PC-3 (cell line): ENCODE results near the gene TMEM201.

Experiments
- CTCF ChIP-seq: fragments of 300-600 bp; sonication (generic); conservative IDR thresholded peaks from 2 replicates; pipeline ENCODE4 v1.5.1; 2017; ENCODE audit warnings: antibody characterized with exemption, low read depth, mild to moderate bottlenecking, low read length
- EZH2 ChIP-seq: fragments of 300-600 bp; sonication (generic); IDR thresholded peaks from one replicate; pipeline ENCODE4 v1.6.1; 2017; ENCODE audit warnings: antibody characterized with exemption, mild to moderate bottlenecking, low read length; ENCODE audit not compliant: unreplicated experiment

GRCh38 chr1:9630331-9631111, 41.8 kb downstream of the TMEM201 start:
- TF ChIP-seq CTCF (no peak), EZH2 (no peak)
